ENCODE measurements around the gene TEX53. TPM values are rescaled to one million over a fixed set of nuclear protein-coding genes. Genes with fewer than 3 reads are reported as not detected.

The TEX53 gene
- total and polyA plus RNA-seq, 2 donors (not counting 1 experiment from before 2014, with no cell fraction given), result not detected

GRCh38 chr9:114685951-114686350, 28.3 kb upstream of the TEX53 start:
- Mint-ChIP-seq H3K4me3 (no peak overlapping the region), H3K9me3 (ENCODE audit: insufficient read depth) (no peaks in the 10 kb centered on the region), H3K4me1 (peaks cover 2% of the 10 kb centered on the region), H3K27ac (no peak overlapping the region), H3K27me3 (peaks cover 6% of the 10 kb centered on the region)
- CTCF ChIA-PET, result interaction anchor here (1.1 to 1.5 kb wide), 3 partner anchors 139 to 328 kb away, joined by 4 to 6 read pairs (median 6); no protein-coding TSS in a partner anchor
- intact Hi-C loops (cut with micrococcal nuclease), result no loop called here
- no peak overlapping the region for H2AFZ ChIP-seq (ENCODE audit: insufficient read depth, low read depth, low read length, poor library complexity, severe bottlenecking)
- no peak overlapping the region for H3K27ac ChIP-seq (ENCODE audit: low read length in 2 of 2)
- H4K20me1 ChIP-seq (ENCODE audit: control insufficient read depth, insufficient read depth, low read length, poor library complexity, severe bottlenecking), result no peaks in the 10 kb centered on the region
- WGBS (ENCODE audit: insufficient coverage), result no CpG with 5 or more reads among the region's 5 CpGs
- no peaks in the 10 kb centered on the region for H3K79me2 ChIP-seq (ENCODE audit: control insufficient read depth, insufficient read depth, low read length)
- ATAC-seq (ENCODE audit: low read depth) (no peak), DNase-seq (no peak)
- no peaks in the 10 kb centered on the region for H3K36me3 ChIP-seq (replicated peaks in 1 of 2; ENCODE audit: control extremely low read depth in 1 of 2, control insufficient read depth in 1 of 2, extremely low read depth in 1 of 2, insufficient read depth in 2 of 2, low read length in 1 of 2)
- TF ChIP-seq, protein P1, sequence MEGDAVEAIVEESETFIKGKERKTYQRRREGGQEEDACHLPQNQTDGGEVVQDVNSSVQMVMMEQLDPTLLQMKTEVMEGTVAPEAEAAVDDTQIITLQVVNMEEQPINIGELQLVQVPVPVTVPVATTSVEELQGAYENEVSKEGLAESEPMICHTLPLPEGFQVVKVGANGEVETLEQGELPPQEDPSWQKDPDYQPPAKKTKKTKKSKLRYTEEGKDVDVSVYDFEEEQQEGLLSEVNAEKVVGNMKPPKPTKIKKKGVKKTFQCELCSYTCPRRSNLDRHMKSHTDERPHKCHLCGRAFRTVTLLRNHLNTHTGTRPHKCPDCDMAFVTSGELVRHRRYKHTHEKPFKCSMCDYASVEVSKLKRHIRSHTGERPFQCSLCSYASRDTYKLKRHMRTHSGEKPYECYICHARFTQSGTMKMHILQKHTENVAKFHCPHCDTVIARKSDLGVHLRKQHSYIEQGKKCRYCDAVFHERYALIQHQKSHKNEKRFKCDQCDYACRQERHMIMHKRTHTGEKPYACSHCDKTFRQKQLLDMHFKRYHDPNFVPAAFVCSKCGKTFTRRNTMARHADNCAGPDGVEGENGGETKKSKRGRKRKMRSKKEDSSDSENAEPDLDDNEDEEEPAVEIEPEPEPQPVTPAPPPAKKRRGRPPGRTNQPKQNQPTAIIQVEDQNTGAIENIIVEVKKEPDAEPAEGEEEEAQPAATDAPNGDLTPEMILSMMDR (IDR thresholded peaks at IDR 0.05), result no peak
- no peak for TF ChIP-seq EZH2 (IDR thresholded peaks at IDR 0.05; ENCODE audit: borderline replicate concordance, insufficient read depth, low read depth, low read length, poor library complexity, severe bottlenecking)
- H3K4me2 ChIP-seq (replicated peaks; ENCODE audit: low read depth, low read length, poor library complexity, severe bottlenecking), result no peak overlapping the region
- H3K9me3 ChIP-seq (ENCODE audit: control extremely low read depth in 1 of 3, control insufficient read depth in 2 of 3, insufficient read depth in 1 of 3, low read length in 2 of 3), result no peaks in the 10 kb centered on the region
- H3K27me3 ChIP-seq (replicated peaks in 1 of 4; ENCODE audit: control extremely low read depth in 1 of 4, control insufficient read depth in 3 of 4, insufficient read depth in 4 of 4, low read length in 3 of 4), result peaks cover 0 to 5% (median under 1%) of the 10 kb centered on the region in 4 experiments
- POLR2A ChIA-PET, result no interaction called here
- no peak overlapping the region for H3K9ac ChIP-seq (ENCODE audit: low read length)
- peaks cover 0 to 4% of the 10 kb centered on the region in 2 donors for H3K4me1 ChIP-seq (ENCODE audit: control insufficient read depth in 2 of 2, insufficient read depth in 2 of 2, low read length in 2 of 2)
- no peak overlapping the region for H3K4me3 ChIP-seq (ENCODE audit: control extremely low read depth in 1 of 5, extremely low read depth in 1 of 5, insufficient read depth in 1 of 5, low read depth in 2 of 5, low read length in 4 of 5)

GRCh38 chr9:114684036-114684435, 26.4 kb upstream of the TEX53 start:
- Histone ChIP-seq H3K36me3 (replicated peaks in 1 of 2; ENCODE audit: control extremely low read depth in 1 of 2, control insufficient read depth in 1 of 2, extremely low read depth in 1 of 2, insufficient read depth in 2 of 2, low read length in 1 of 2) (no peaks in the 10 kb centered on the region), H2AFZ (ENCODE audit: insufficient read depth, low read depth, low read length, poor library complexity, severe bottlenecking) (no peak overlapping the region), H3K27me3 (replicated peaks in 1 of 4; ENCODE audit: control extremely low read depth in 1 of 4, control insufficient read depth in 3 of 4, insufficient read depth in 4 of 4, low read length in 3 of 4) (peaks cover 0 to 10% (median 4%) of the 10 kb centered on the region in 4 experiments), H3K9me3 (ENCODE audit: control extremely low read depth in 1 of 3, control insufficient read depth in 2 of 3, insufficient read depth in 1 of 3, low read length in 2 of 3) (no peaks in the 10 kb centered on the region), H3K79me2 (ENCODE audit: control insufficient read depth, insufficient read depth, low read length) (no peaks in the 10 kb centered on the region), H4K20me1 (ENCODE audit: control insufficient read depth, insufficient read depth, low read length, poor library complexity, severe bottlenecking) (no peaks in the 10 kb centered on the region), H3K27ac (ENCODE audit: low read length in 2 of 2) (no peak overlapping the region), H3K4me3 (ENCODE audit: control extremely low read depth in 1 of 5, extremely low read depth in 1 of 5, insufficient read depth in 1 of 5, low read depth in 2 of 5, low read length in 4 of 5) (no peak overlapping the region), H3K9ac (ENCODE audit: low read length) (no peak overlapping the region), H3K4me1 (ENCODE audit: control insufficient read depth in 2 of 2, insufficient read depth in 2 of 2, low read length in 2 of 2) (peaks cover 0 to 4% of the 10 kb centered on the region in 2 donors), H3K4me2 (replicated peaks; ENCODE audit: low read depth, low read length, poor library complexity, severe bottlenecking) (no peak overlapping the region)
- no peak overlapping the region for H3K27ac Mint-ChIP-seq
- ChIA-PET CTCF (interaction anchor here (3.8 to 9.1 kb wide), 4 partner anchors 53 to 331 kb away, joined by 24 to 86 read pairs (median 32); no protein-coding TSS in a partner anchor), POLR2A (no interaction called here)
- intact Hi-C loops (cut with micrococcal nuclease), result no loop called here
- no peak overlapping the region for H3K4me3 Mint-ChIP-seq
- no peak for TF ChIP-seq EZH2 (IDR thresholded peaks at IDR 0.05; ENCODE audit: borderline replicate concordance, insufficient read depth, low read depth, low read length, poor library complexity, severe bottlenecking)
- TF ChIP-seq, protein P1 (IDR thresholded peaks at IDR 0.05), result no peak
- ATAC-seq (ENCODE audit: low read depth) (no peak), DNase-seq (no peak)
- 74% methylated on average over 6 of the region's 6 CpGs for WGBS (ENCODE audit: insufficient coverage)
- H3K9me3 Mint-ChIP-seq (ENCODE audit: insufficient read depth), result no peaks in the 10 kb centered on the region
- peaks cover 22% of the 10 kb centered on the region for H3K27me3 Mint-ChIP-seq
- H3K4me1 Mint-ChIP-seq, result peaks cover 2% of the 10 kb centered on the region
